Dendritic cell treated with granulocyte-macrophage colony-stimulating factor and Interleukin-4, amounts not matched to agents 40 ng/mL and 50 ng/mL, for 4 days (primary cell): ENCODE measurements around the gene SPEM1.

Experiments used
- H3K27ac Mint-ChIP-seq: one replicate; pipeline ENCODE4 v1.8.0; 2022; ENCODE audit warnings: mild to moderate bottlenecking, mixed read lengths
- H3K27me3 Mint-ChIP-seq: one replicate; pipeline ENCODE4 v1.8.0; 2022; ENCODE audit warnings: mild to moderate bottlenecking, mixed read lengths
- H3K36me3 Mint-ChIP-seq: one replicate; pipeline ENCODE4 v1.8.0; 2022; ENCODE audit warnings: low read depth, mixed read lengths
- H3K4me1 Mint-ChIP-seq: one replicate; pipeline ENCODE4 v1.8.0; 2022; ENCODE audit warnings: low read depth, mixed read lengths
- H3K4me3 Mint-ChIP-seq: one replicate; pipeline ENCODE4 v1.8.0; 2022; ENCODE audit warnings: mild to moderate bottlenecking, moderate library complexity, mixed read lengths
- H3K9me3 Mint-ChIP-seq: one replicate; pipeline ENCODE4 v1.8.0; 2022; ENCODE audit warnings: mixed read lengths
- intact Hi-C: fragments of 100-400 bp; cut with micrococcal nuclease; formaldehyde crosslinking; loops from one replicate; pipeline ENCODE4 v1.15.0; 2022

The SPEM1 gene

GRCh38 chr17:7419819-7420610, at the start of gene SPEM1:
TSS of gene SPEM1 (plus strand) at chr17:7420324. CDS start at chr17:7420385, 61 bp downstream.
- no peak within 1 kb of the TSS for H3K4me3 Mint-ChIP-seq
- H3K36me3 Mint-ChIP-seq, result no peaks in the 10 kb centered on the region
- peaks cover 11% of the 10 kb centered on the region for H3K27me3 Mint-ChIP-seq
- intact Hi-C loops, result no loop called here
- H3K27ac Mint-ChIP-seq, result no peak within 1 kb of the TSS
- H3K4me1 Mint-ChIP-seq, result no peaks in the 10 kb centered on the region
- no peaks in the 10 kb centered on the region for H3K9me3 Mint-ChIP-seq

GRCh38 chr17:7370853-7371252, 49.3 kb upstream of the SPEM1 start:
- H3K4me3 Mint-ChIP-seq, result no peak overlapping the region
- no peak overlapping the region for H3K27ac Mint-ChIP-seq
- H3K4me1 Mint-ChIP-seq, result no peaks in the 10 kb centered on the region
- no peaks in the 10 kb centered on the region for H3K36me3 Mint-ChIP-seq
- no peaks in the 10 kb centered on the region for H3K9me3 Mint-ChIP-seq
- intact Hi-C loops, result no loop called here
- H3K27me3 Mint-ChIP-seq, result peaks cover 19% of the 10 kb centered on the region

GRCh38 chr17:7374353-7374752, 45.8 kb upstream of the SPEM1 start:
- Mint-ChIP-seq H3K9me3 (peaks cover 7% of the 10 kb centered on the region), H3K4me3 (no peak overlapping the region), H3K27ac (no peak overlapping the region), H3K36me3 (no peaks in the 10 kb centered on the region), H3K27me3 (peaks cover 33% of the 10 kb centered on the region), H3K4me1 (no peaks in the 10 kb centered on the region)
- intact Hi-C loops, result no loop called here

GRCh38 chr17:7379134-7379533, 41.0 kb upstream of the SPEM1 start:
- Mint-ChIP-seq H3K27me3 (peaks cover 66% of the 10 kb centered on the region), H3K4me3 (no peak overlapping the region), H3K27ac (no peak overlapping the region), H3K36me3 (no peaks in the 10 kb centered on the region), H3K4me1 (peaks cover 16% of the 10 kb centered on the region), H3K9me3 (peaks cover 10% of the 10 kb centered on the region)
- intact Hi-C loops, result no loop called here

GRCh38 chr17:7380321-7380720, 39.8 kb upstream of the SPEM1 start:
- intact Hi-C loops, result no loop called here
- peaks cover 10% of the 10 kb centered on the region for H3K9me3 Mint-ChIP-seq
- H3K4me3 Mint-ChIP-seq, result peak overlapping the region; percentile 37
- peaks cover 78% of the 10 kb centered on the region for H3K27me3 Mint-ChIP-seq
- H3K4me1 Mint-ChIP-seq, result peaks cover 23% of the 10 kb centered on the region
- H3K36me3 Mint-ChIP-seq, result no peaks in the 10 kb centered on the region
- peak overlapping the region; percentile 62 for H3K27ac Mint-ChIP-seq

GRCh38 chr17:7380855-7381683, 39.1 kb upstream of the SPEM1 start, which contains the start of gene TNK1:
TSS of gene TNK1 (plus strand) at chr17:7381089. CDS start at chr17:7382927, 1,838 bp downstream.
- Mint-ChIP-seq H3K4me3 (peak within 1 kb of the TSS; percentile 68), H3K27me3 (peaks cover 81% of the 10 kb centered on the region), H3K36me3 (no peaks in the 10 kb centered on the region), H3K27ac (peak within 1 kb of the TSS; percentile 62), H3K4me1 (peaks cover 23% of the 10 kb centered on the region), H3K9me3 (peaks cover 10% of the 10 kb centered on the region)
- intact Hi-C loops, result no loop called here

GRCh38 chr17:7382901-7383300, 37.2 kb upstream of the SPEM1 start:
- intact Hi-C loops, result no loop called here
- no peak overlapping the region for H3K4me3 Mint-ChIP-seq

GRCh38 chr17:7383371-7383741, 36.8 kb upstream of the SPEM1 start:
- Mint-ChIP-seq H3K27me3 (peaks cover 71% of the 10 kb centered on the region), H3K36me3 (peaks cover 15% of the 10 kb centered on the region), H3K4me1 (peaks cover 23% of the 10 kb centered on the region), H3K9me3 (peaks cover 10% of the 10 kb centered on the region), H3K4me3 (no peak overlapping the region), H3K27ac (no peak overlapping the region)
- intact Hi-C loops, result no loop called here

More at GRCh38 chr17:7382901-7383300, 37.2 kb upstream of the SPEM1 start:
- Mint-ChIP-seq H3K4me1 (peaks cover 23% of the 10 kb centered on the region), H3K36me3 (peaks cover 10% of the 10 kb centered on the region), H3K9me3 (peaks cover 10% of the 10 kb centered on the region), H3K27me3 (peaks cover 75% of the 10 kb centered on the region), H3K27ac (no peak overlapping the region)

- Mint-ChIP-seq H3K27ac (no peak overlapping the region), H3K4me1 (peaks cover 23% of the 10 kb centered on the region), H3K9me3 (peaks cover 7% of the 10 kb centered on the region), H3K27me3 (peaks cover 66% of the 10 kb centered on the region), H3K36me3 (peaks cover 21% of the 10 kb centered on the region), H3K4me3 (peak overlapping the region; percentile 58)
- intact Hi-C loops, result no loop called here
Observed at GRCh38 chr17:7383742-7384488, 36.2 kb upstream of the SPEM1 start.

GRCh38 chr17:7384489-7385081, 35.5 kb upstream of the SPEM1 start:
- peaks cover under 1% of the 10 kb centered on the region for H3K9me3 Mint-ChIP-seq
- H3K27me3 Mint-ChIP-seq, result peaks cover 60% of the 10 kb centered on the region
- intact Hi-C loops, result no loop called here
- H3K4me3 Mint-ChIP-seq, result peak overlapping the region; percentile 58
- H3K4me1 Mint-ChIP-seq, result peaks cover 23% of the 10 kb centered on the region
- peaks cover 27% of the 10 kb centered on the region for H3K36me3 Mint-ChIP-seq
- H3K27ac Mint-ChIP-seq, result no peak overlapping the region

- H3K36me3 Mint-ChIP-seq, result peaks cover 70% of the 10 kb centered on the region
- H3K9me3 Mint-ChIP-seq, result no peaks in the 10 kb centered on the region
- peaks cover 33% of the 10 kb centered on the region for H3K4me1 Mint-ChIP-seq
- H3K4me3 Mint-ChIP-seq, result no peak overlapping the region
- intact Hi-C loops, result no loop called here
- H3K27ac Mint-ChIP-seq, result peak overlapping the region; percentile 34
- peaks cover 18% of the 10 kb centered on the region for H3K27me3 Mint-ChIP-seq
Observed at GRCh38 chr17:7388856-7389255, 31.3 kb upstream of the SPEM1 start.

GRCh38 chr17:7389924-7390910, 29.9 kb upstream of the SPEM1 start:
- no peak overlapping the region for H3K4me3 Mint-ChIP-seq
- no peaks in the 10 kb centered on the region for H3K9me3 Mint-ChIP-seq
- H3K4me1 Mint-ChIP-seq, result peaks cover 32% of the 10 kb centered on the region
- H3K36me3 Mint-ChIP-seq, result peaks cover 74% of the 10 kb centered on the region
- intact Hi-C loops, result no loop called here
- H3K27me3 Mint-ChIP-seq, result peaks cover 4% of the 10 kb centered on the region
- H3K27ac Mint-ChIP-seq, result no peak overlapping the region
